H1 (cell line): ENCODE measurements around the gene DNAL1. TPM values are rescaled to one million over a fixed set of nuclear protein-coding genes. Genes with fewer than 3 reads are reported as not detected.

Experiments
- CTCF ChIA-PET: fragments of 300-600 bp; sonication (Branson Sonifier 250); formaldehyde crosslinking; loops from one replicate; lab custom pipeline; 2021; ENCODE audit not compliant: partially characterized antibody; lab: Charles Lee
- POLR2A ChIA-PET: fragments of 300-600 bp; sonication (Branson Sonifier 250); formaldehyde crosslinking; loops from one replicate; lab custom pipeline; 2021; ENCODE audit warnings: inconsistent platforms; ENCODE audit not compliant: partially characterized antibody; lab: Charles Lee
- DNase-seq, 2 experiments: peaks; one replicate each; pipeline versions ENCODE4 v3.0.0 to v3.0.0-alpha.2; 2010 to 2022; ENCODE audit warnings: low spot score in 2 of 2, low read depth in 1 of 2, mixed read lengths in 1 of 2
- FAIRE-seq: peaks from 2 replicates; lab custom pipeline; 2011; peaks lifted over from hg19 to GRCh38; lab: Jason Lieb, UNC
- H2AFZ ChIP-seq: 2 replicates; pipeline ENCODE4 v1.8.1; 2012; ENCODE audit warnings: low read length, inconsistent platforms
- H2AK5ac ChIP-seq: 2 replicates; pipeline ENCODE4 v1.6.1; 2013; ENCODE audit warnings: low read depth, low read length
- H2BK120ac ChIP-seq: replicated peaks from 2 replicates; pipeline ENCODE3; 2013; ENCODE audit warnings: low read depth, low read length, inconsistent platforms
- H2BK12ac ChIP-seq: 2 replicates; pipeline ENCODE4 v1.6.1; 2013; ENCODE audit warnings: low read depth, low read length
- H2BK15ac ChIP-seq: 2 replicates; pipeline ENCODE4 v1.6.1; 2013; ENCODE audit warnings: low read length
- H2BK20ac ChIP-seq: 2 replicates; pipeline ENCODE4 v1.6.1; 2013; ENCODE audit warnings: low read length
- H2BK5ac ChIP-seq: 2 replicates; pipeline ENCODE4 v1.6.1; 2013; ENCODE audit warnings: low read depth, low read length
- H3K14ac ChIP-seq: 2 replicates; pipeline ENCODE4 v1.6.1; 2013; ENCODE audit warnings: inconsistent platforms; ENCODE audit not compliant: insufficient read length
- H3K18ac ChIP-seq: 2 replicates; pipeline ENCODE4 v1.6.1; 2013; ENCODE audit warnings: low read length; ENCODE audit errors: extremely low read depth
- H3K23ac ChIP-seq: 2 replicates; pipeline ENCODE4 v1.6.1; 2013; ENCODE audit warnings: inconsistent platforms; ENCODE audit not compliant: insufficient read length
- H3K23me2 ChIP-seq: 2 replicates; pipeline ENCODE4 v1.6.1; 2013; ENCODE audit warnings: low read depth, low read length
- H3K27ac ChIP-seq: 2 replicates; pipeline ENCODE4 v1.6.1; 2011; ENCODE audit warnings: low read depth, low read length, inconsistent platforms
- H3K27me3 ChIP-seq, 4 experiments: replicated peaks in 1 of 4; 1 replicate in 1 of 4; 2 replicates in 3 of 4; pipeline versions ENCODE4 v1.6.1 to v1.8.1; 2011 to 2013; ENCODE audit warnings: low read length in 3 of 4, mild to moderate bottlenecking in 3 of 4, inconsistent platforms in 2 of 4, mixed read lengths in 2 of 4, moderate library complexity in 1 of 4; ENCODE audit not compliant: control insufficient read depth in 3 of 4, insufficient read depth in 3 of 4; ENCODE audit errors: extremely low read depth in 1 of 4
- H3K36me3 ChIP-seq, 4 experiments: 2 replicates each; pipeline versions ENCODE4 v1.6.1 to v1.8.1; 2011 to 2013; ENCODE audit warnings: mild to moderate bottlenecking in 4 of 4, low read length in 3 of 4, moderate library complexity in 2 of 4, control low read depth in 1 of 4, inconsistent platforms in 1 of 4; ENCODE audit not compliant: insufficient read depth in 4 of 4, control insufficient read depth in 2 of 4
- H3K4ac ChIP-seq: replicated peaks from 2 replicates; pipeline ENCODE3; 2013; ENCODE audit warnings: low read length, low read depth, mixed read lengths, inconsistent platforms; ENCODE audit not compliant: insufficient read length
- H3K4me1 ChIP-seq, 4 experiments: replicated peaks in 1 of 4; 1 replicate in 1 of 4; 2 replicates in 3 of 4; pipeline versions ENCODE4 v1.6.1 to v1.8.1; 2011 to 2013; ENCODE audit warnings: low read length in 3 of 4, inconsistent platforms in 2 of 4, mixed read lengths in 1 of 4; ENCODE audit not compliant: insufficient read depth in 4 of 4, control insufficient read depth in 3 of 4
- H3K4me2 ChIP-seq, 2 experiments: 2 replicates each; pipeline versions ENCODE4 v1.6.1 to v1.8.1; 2011 to 2013; ENCODE audit warnings: low read depth in 2 of 2, low read length in 2 of 2, control low read depth in 1 of 2, inconsistent platforms in 1 of 2, mild to moderate bottlenecking in 1 of 2; ENCODE audit not compliant: insufficient read depth in 1 of 2
- H3K4me3 ChIP-seq, 4 experiments: fragments of 200-600, 300-600 bp in 1 of 4; sonication (generic), shearing (Covaris generic), sonication (Bioruptor Twin) in 1 of 4; 2 replicates each; pipeline versions ENCODE4 v1.5.1 to v1.8.1; 2011 to 2016; ENCODE audit warnings: low read length in 4 of 4, low read depth in 3 of 4, control low read depth in 2 of 4, inconsistent platforms in 2 of 4, mild to moderate bottlenecking in 2 of 4, mixed read lengths in 1 of 4, moderate library complexity in 1 of 4; ENCODE audit not compliant: insufficient read depth in 2 of 4; ENCODE audit errors: extremely low read depth in 1 of 4
- H3K56ac ChIP-seq: replicated peaks from 2 replicates; pipeline ENCODE3; 2013; ENCODE audit warnings: low read depth, mild to moderate bottlenecking, mixed read lengths, low read length, inconsistent platforms; ENCODE audit not compliant: insufficient read length
- H3K79me1 ChIP-seq: 2 replicates; pipeline ENCODE4 v1.6.1; 2013; ENCODE audit warnings: low read depth, low read length, control low read depth
- H3K79me2 ChIP-seq, 2 experiments: 2 replicates each; pipeline versions ENCODE4 v1.6.1 to v1.8.1; 2012 to 2013; ENCODE audit warnings: low read length in 2 of 2, mild to moderate bottlenecking in 2 of 2, inconsistent platforms in 1 of 2; ENCODE audit not compliant: insufficient read depth in 2 of 2, control insufficient read depth in 1 of 2
- H3K9ac ChIP-seq, 4 experiments: replicated peaks in 1 of 4; 1 replicate in 1 of 4; 2 replicates in 3 of 4; pipeline versions ENCODE4 v1.6.1 to v1.8.1; 2011 to 2013; ENCODE audit warnings: low read depth in 3 of 4, low read length in 3 of 4, control low read depth in 2 of 4, mild to moderate bottlenecking in 2 of 4, moderate library complexity in 2 of 4, inconsistent platforms in 1 of 4; ENCODE audit errors: extremely low read depth in 1 of 4
- H3K9me3 ChIP-seq, 2 experiments: 2 replicates each; pipeline versions ENCODE4 v1.6.1 to v1.8.1; 2012 to 2013; ENCODE audit warnings: mild to moderate bottlenecking in 2 of 2, moderate library complexity in 2 of 2, control low read depth in 1 of 2, inconsistent platforms in 1 of 2, low read depth in 1 of 2, low read length in 1 of 2, mixed read lengths in 1 of 2; ENCODE audit not compliant: insufficient read depth in 2 of 2
- H4K20me1 ChIP-seq, 2 experiments: replicated peaks in 1 of 2; 2 replicates each; pipeline versions ENCODE3 to v1.8.1; 2011 to 2013; ENCODE audit warnings: inconsistent platforms in 2 of 2, low read length in 2 of 2, mild to moderate bottlenecking in 1 of 2; ENCODE audit not compliant: insufficient read depth in 2 of 2, control insufficient read depth in 1 of 2
- H4K5ac ChIP-seq: 2 replicates; pipeline ENCODE4 v1.6.1; 2013; ENCODE audit warnings: low read length, low read depth, mixed read lengths, inconsistent platforms; ENCODE audit not compliant: insufficient read length
- H4K8ac ChIP-seq: 2 replicates; pipeline ENCODE4 v1.8.0; 2013; ENCODE audit warnings: mild to moderate bottlenecking, moderate library complexity, low read length, inconsistent platforms; ENCODE audit not compliant: insufficient read depth; ENCODE audit errors: extremely low read depth
- H4K91ac ChIP-seq: replicated peaks from 2 replicates; pipeline ENCODE3; 2013; ENCODE audit warnings: low read length, mixed read lengths, inconsistent platforms; ENCODE audit not compliant: insufficient read length
- CHD1 ChIP-seq: IDR thresholded peaks from 2 replicates; pipeline ENCODE4 v1.6.1; 2012; ENCODE audit warnings: low read depth, low read length, improper control_type of control experiment
- SAP30 ChIP-seq: fragments of 300-600 bp; sonication (generic); IDR thresholded peaks from 2 replicates; pipeline ENCODE4 v1.7.1; 2012; ENCODE audit warnings: low read length, moderate library complexity, mild to moderate bottlenecking, inconsistent platforms; ENCODE audit not compliant: insufficient read depth, insufficient replicate concordance
- SRF ChIP-seq: IDR thresholded peaks from 2 replicates; pipeline ENCODE4 v1.6.1; 2011; ENCODE audit warnings: mild to moderate bottlenecking, low read depth, low read length, moderate library complexity
- polyA plus RNA-seq, 7 experiments: library from polyadenylated mRNA; depleted of rRNA in 3 of 7; stranded (reverse) in 5 of 7; unstranded in 2 of 7; fragments of >200 nt in 5 of 7; fragments of 200-250 nt in 2 of 7; gene quantifications; 1 replicate in 5 of 7; 2 replicates in 1 of 7; 4 replicates in 1 of 7; pipeline versions ENCODE4 v1.2.1 to v1.2.3, GENCODE V29; 2011 to 2013; ENCODE audit warnings: missing spikeins in 2 of 7, mixed read lengths in 2 of 7
- total RNA-seq: library from RNA; stranded (reverse); fragmentation: NEBNext Ultra II Directional; extraction: Animal tissue kit (Norgen Biotek cat#: 25700); gene quantifications from 2 replicates; pipeline ENCODE4 v1.2.1, GENCODE V29; 2021
- TF ChIP-seq, protein P1 (sequence below): IDR thresholded peaks from 2 replicates; pipeline ENCODE4 v1.6.1; 2012; ENCODE audit warnings: inconsistent platforms

Gene DNAL1
- total and polyA plus RNA-seq, 2 of the 8 experiments (the other 6 are each of a cell fraction or from before 2014, with no cell fraction given) = 2.8 to 16.8 TPM

DNA sequence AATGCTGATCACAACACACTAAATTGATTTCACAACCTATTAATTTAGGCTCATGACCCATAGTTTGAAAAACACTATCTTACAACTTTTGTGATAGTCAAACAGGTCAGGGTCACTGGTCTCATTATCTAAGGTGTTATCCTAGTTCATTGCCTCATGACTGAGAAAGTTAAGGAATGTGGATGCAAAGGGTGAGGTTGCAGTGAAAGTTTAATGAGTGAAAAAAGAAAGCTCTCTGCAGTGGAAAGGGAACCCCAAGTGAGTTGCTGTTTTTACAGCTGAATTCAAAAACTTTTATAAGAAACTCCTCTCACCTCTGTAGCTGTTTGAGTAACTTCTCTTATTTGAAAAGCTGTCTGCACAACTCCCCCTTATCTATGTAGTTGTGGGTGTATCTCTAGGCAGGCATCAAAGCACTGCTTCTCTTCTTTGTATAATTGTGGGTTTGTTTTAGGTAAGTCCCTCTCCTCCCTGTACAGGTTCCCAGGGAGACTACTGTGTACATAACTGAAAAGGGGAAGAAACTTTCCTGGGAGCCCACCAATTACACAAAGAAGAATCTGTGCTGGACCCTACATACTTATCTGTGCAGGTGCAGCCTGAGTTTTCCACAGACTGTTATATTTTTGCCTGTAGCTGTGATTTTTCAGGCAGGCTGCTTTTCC lies 18.9 kb downstream of the DNAL1 start:
- Histone ChIP-seq H3K36me3 (no peaks in the 10 kb centered on the region; a peak in 1 of 8 replicates), H3K56ac (no peak overlapping the region), H3K79me2 (no peaks in the 10 kb centered on the region), H2BK5ac (no peak overlapping the region), H2BK20ac (no peak overlapping the region), H3K9ac (no peak overlapping the region), H3K27me3 (no peaks in the 10 kb centered on the region), H3K23ac (no peak overlapping the region), H2AFZ (no peak overlapping the region), H3K18ac (no peak overlapping the region), H3K79me1 (no peaks in the 10 kb centered on the region), H3K4me2 (no peak overlapping the region), H3K4me1 (no peaks in the 10 kb centered on the region), H2AK5ac (no peak overlapping the region), H3K4me3 (no peak overlapping the region), H4K8ac (no peak overlapping the region), H2BK12ac (no peak overlapping the region), H4K20me1 (no peaks in the 10 kb centered on the region), H2BK15ac (no peak overlapping the region), H3K23me2 (no peaks in the 10 kb centered on the region), H3K4ac (no peak overlapping the region), H3K9me3 (no peaks in the 10 kb centered on the region), H3K14ac (no peak overlapping the region), H4K91ac (no peak overlapping the region), H4K5ac (no peak overlapping the region), H3K27ac (no peak overlapping the region), H2BK120ac (no peak overlapping the region)
- DNase-seq (no peak), FAIRE-seq (no peak)
- no peak for TF ChIP-seq SAP30
- no peak for TF ChIP-seq CHD1
- TF ChIP-seq, protein P1, sequence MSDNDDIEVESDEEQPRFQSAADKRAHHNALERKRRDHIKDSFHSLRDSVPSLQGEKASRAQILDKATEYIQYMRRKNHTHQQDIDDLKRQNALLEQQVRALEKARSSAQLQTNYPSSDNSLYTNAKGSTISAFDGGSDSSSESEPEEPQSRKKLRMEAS = no peak
- no peak for TF ChIP-seq SRF
- CTCF ChIA-PET = interaction anchor here (0.6 to 1.0 kb wide), 4 partner anchors 59 to 424 kb away, joined by 3 to 4 read pairs (median 3); no protein-coding TSS in a partner anchor
- POLR2A ChIA-PET = interaction anchor here (0.5 to 1.2 kb wide), 4 partner anchors 19 to 229 kb away, joined by 3 to 5 read pairs (median 4); partner anchors contain the start of gene ACOT2
